ENCODE data around the gene MMAA.
"Not testable (repeated sequence)": the region's sequence is repeated elsewhere in the genome, so short reads cannot be mapped to it uniquely, and the experiment has no call there.

DNA sequence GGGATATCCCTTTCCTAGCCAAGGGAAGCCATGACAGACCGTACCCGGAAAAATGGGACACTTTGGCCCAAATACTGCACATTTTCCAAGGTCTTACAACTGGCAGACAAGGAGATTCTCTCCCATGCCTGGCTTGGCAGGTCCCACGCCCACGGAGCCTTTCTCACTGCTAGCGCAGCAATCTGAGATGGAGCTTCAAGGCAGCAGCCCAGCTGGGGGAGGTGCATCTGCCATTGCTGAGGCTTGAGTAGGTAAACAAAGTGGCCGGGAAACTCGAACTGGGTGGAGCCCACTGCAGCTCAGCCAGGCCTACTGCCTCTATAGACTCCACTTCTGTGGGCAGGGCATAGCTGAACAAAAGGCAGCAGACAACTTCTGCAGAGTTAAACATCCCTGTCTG is 44.6 kb upstream of the MMAA start:
- TF ChIP-seq POLR2AphosphoS5 (IDR thresholded peaks at IDR 0.05; ENCODE audit: low read depth, low read length); POLR2A (IDR thresholded peaks at IDR 0.05; ENCODE audit: low read depth, low read length); TAF1 (IDR thresholded peaks at IDR 0.05; ENCODE audit: low read depth, low read length); POU2F2 (IDR thresholded peaks at IDR 0.05; ENCODE audit: low read depth, low read length); SPI1 (IDR thresholded peaks at IDR 0.05; ENCODE audit: low read depth, low read length); PAX5 (IDR thresholded peaks at IDR 0.05; ENCODE audit: insufficient read depth, low read length, severe bottlenecking): not testable (repeated sequence)

All from GM12891 (cell line).